ENCODE measurements around the gene SCN5A. TPM values are rescaled to one million over a fixed set of nuclear protein-coding genes. Genes with fewer than 3 reads are reported as not detected.
A peak's percentile ranks its signal among the peaks of the same experiment; 100 is the strongest.

SCN5A gene
- total RNA-seq, 4 donors from 2014 or later = 0.42 to 1.3 (median 0.77) TPM

GRCh38 chr3:38648659-38649499 is 608 bp downstream of the SCN5A start:
- intact Hi-C loops (cut with DNase I) = loop anchor here (10.0 kb wide), 1 partner anchor 304 kb away; the partner anchor contains the start of gene XYLB
- no peak overlapping the region for H3K27ac ChIP-seq (replicated peaks in 1 of 4)

GRCh38 chr3:38648024-38648658 is 1.3 kb downstream of the SCN5A start:
- intact Hi-C loops (cut with DNase I) = loop anchor here (10.0 kb wide), 1 partner anchor 303 kb away; the partner anchor contains the start of gene XYLB
- 100% methylated on average over 2 of the region's 7 CpGs for WGBS
- Histone ChIP-seq H3K4me3 (peak overlapping the region in 1 of 4 donors; percentile 59), H3K36me3 (no peaks in the 10 kb centered on the region), H3K27me3 (peaks cover 0 to 77% (median 19%) of the 10 kb centered on the region in 4 donors), H3K9me3 (no peaks in the 10 kb centered on the region), H3K27ac (replicated peaks in 1 of 4) (no peak overlapping the region), H3K4me1 (peaks cover 16 to 31% (median 24%) of the 10 kb centered on the region in 4 donors)
- peak; percentile 85 for DNase-seq (ENCODE audit: extremely low spot score)
- TF ChIP-seq EP300 (IDR thresholded peaks at IDR 0.05) (no peak), POLR2A (IDR thresholded peaks at IDR 0.05; ENCODE audit: low read depth) (no peak), CTCF (IDR thresholded peaks at IDR 0.05) (no peak), POLR2AphosphoS5 (IDR thresholded peaks at IDR 0.05) (no peak)

More at GRCh38 chr3:38648659-38649499, 608 bp downstream of the SCN5A start:
- H3K27me3 ChIP-seq = peaks cover 0 to 77% (median 19%) of the 10 kb centered on the region in 4 donors
- H3K4me1 ChIP-seq = peaks cover 14 to 31% (median 24%) of the 10 kb centered on the region in 4 donors
- no peaks in the 10 kb centered on the region for H3K36me3 ChIP-seq
- no peaks in the 10 kb centered on the region for H3K9me3 ChIP-seq
- peak overlapping the region; percentile 58 to 70 (median 62) for H3K4me3 ChIP-seq
- peak; percentile 78 for DNase-seq (ENCODE audit: extremely low spot score)
- TF ChIP-seq EP300 (IDR thresholded peaks at IDR 0.05) (no peak), POLR2A (IDR thresholded peaks at IDR 0.05; ENCODE audit: low read depth) (no peak), POLR2AphosphoS5 (IDR thresholded peaks at IDR 0.05) (no peak), CTCF (IDR thresholded peaks at IDR 0.05) (no peak)
- WGBS = 26% methylated on average over 22 of the region's 56 CpGs

GRCh38 chr3:38647217-38647970 is 2.1 kb downstream of the SCN5A start:
- WGBS = 92% methylated on average over 7 of the region's 7 CpGs
- intact Hi-C loops (cut with DNase I) = loop anchor here (10.0 kb wide), 1 partner anchor 303 kb away; the partner anchor contains the start of gene XYLB
- Histone ChIP-seq H3K4me1 (peaks cover 20 to 31% (median 24%) of the 10 kb centered on the region in 4 donors), H3K9me3 (no peaks in the 10 kb centered on the region), H3K4me3 (no peak overlapping the region), H3K27ac (replicated peaks in 1 of 4) (no peak overlapping the region), H3K27me3 (peaks cover 0 to 79% (median 19%) of the 10 kb centered on the region in 4 donors), H3K36me3 (no peaks in the 10 kb centered on the region)
- peak; percentile 53 for DNase-seq (ENCODE audit: extremely low spot score)
- TF ChIP-seq POLR2AphosphoS5 (IDR thresholded peaks at IDR 0.05) (no peak), CTCF (IDR thresholded peaks at IDR 0.05) (no peak), POLR2A (IDR thresholded peaks at IDR 0.05; ENCODE audit: low read depth) (no peak), EP300 (IDR thresholded peaks at IDR 0.05) (no peak)

- H3K9me3 ChIP-seq = no peaks in the 10 kb centered on the region
- H3K4me3 ChIP-seq = no peak overlapping the region
- peaks cover 20 to 31% (median 24%) of the 10 kb centered on the region in 4 donors for H3K4me1 ChIP-seq
- no peak for TF ChIP-seq POLR2AphosphoS5 (IDR thresholded peaks at IDR 0.05)
- H3K36me3 ChIP-seq = no peaks in the 10 kb centered on the region
- H3K27me3 ChIP-seq = peaks cover 0 to 80% (median 20%) of the 10 kb centered on the region in 4 donors
- H3K27ac ChIP-seq (replicated peaks in 1 of 4) = no peak overlapping the region
- DNase-seq (ENCODE audit: extremely low spot score) = peak; percentile 66
- intact Hi-C loops (cut with DNase I) = loop anchor here (10.0 kb wide), 1 partner anchor 302 kb away; the partner anchor contains the start of gene XYLB
- WGBS = 76% methylated on average over 3 of the region's 3 CpGs
Measured at GRCh38 chr3:38646630-38647029, 2.9 kb downstream of the SCN5A start.
